GM23338 (cell line): ENCODE data around the gene NCOA1.

Source experiments
- CREB1 ChIP-seq: fragments of 250-450 bp; sonication (Bioruptor Pico); IDR thresholded peaks from 2 replicates; pipeline ENCODE4 v1.5.0; 2020; ENCODE audit warnings: low read depth, mild to moderate bottlenecking, moderate library complexity
- EZH2 ChIP-seq: fragments of 200-600 bp; sonication (generic); IDR thresholded peaks from one replicate; pipeline ENCODE4 v1.8.0; 2017; ENCODE audit warnings: antibody characterized with exemption, mild to moderate bottlenecking, low read depth; ENCODE audit not compliant: unreplicated experiment
- EZH2phosphoT487 ChIP-seq: fragments of 200-600 bp; sonication (generic); IDR thresholded peaks from one replicate; pipeline ENCODE4 v1.8.1; 2018; ENCODE audit warnings: antibody characterized with exemption; ENCODE audit not compliant: unreplicated experiment
- JUNB ChIP-seq: IDR thresholded peaks from one replicate; pipeline ENCODE4 v1.6.1; 2016; ENCODE audit warnings: antibody characterized with exemption; ENCODE audit not compliant: unreplicated experiment
- NANOG ChIP-seq: IDR thresholded peaks from 2 replicates; pipeline ENCODE4 v1.6.1; 2016; ENCODE audit warnings: antibody characterized with exemption, borderline replicate concordance
- POLR2AphosphoS5 ChIP-seq: IDR thresholded peaks from 2 replicates; pipeline ENCODE4 v1.6.1; 2016; ENCODE audit warnings: antibody characterized with exemption, low read depth
- ZNF114 ChIP-seq: fragments of 250-450 bp; sonication (Bioruptor Pico); IDR thresholded peaks from 2 replicates; pipeline ENCODE4 v1.5.0; 2020; ENCODE audit warnings: mild to moderate bottlenecking, moderate library complexity
- ZNF331 ChIP-seq: fragments of 250-450 bp; sonication (Bioruptor Pico); IDR thresholded peaks from 2 replicates; pipeline ENCODE4 v1.5.0; 2020; ENCODE audit warnings: low read depth, mild to moderate bottlenecking, moderate library complexity
- TF ChIP-seq, protein P1 (sequence below), 2 experiments: fragments of 200-600 bp in 1 of 2; sonication (generic) in 1 of 2; conservative IDR thresholded peaks; 2 replicates each; pipeline versions ENCODE4 v1.5.1 to v1.6.1; 2016 to 2017; ENCODE audit warnings: antibody characterized with exemption in 2 of 2, low read depth in 2 of 2, mild to moderate bottlenecking in 2 of 2, moderate library complexity in 1 of 2
- TF ChIP-seq, protein P2 (sequence below): IDR thresholded peaks from one replicate; pipeline ENCODE4 v1.6.1; 2018; ENCODE audit warnings: antibody characterized with exemption; ENCODE audit not compliant: unreplicated experiment
- TF ChIP-seq, protein P3 (sequence below): IDR thresholded peaks from 2 replicates; pipeline ENCODE4 v1.6.1; 2016; ENCODE audit warnings: antibody characterized with exemption
- TF ChIP-seq, protein P4 (sequence below): fragments of 250-450 bp; sonication (Bioruptor Pico); IDR thresholded peaks from 2 replicates; pipeline ENCODE4 v1.5.0; 2020; ENCODE audit warnings: mild to moderate bottlenecking, moderate library complexity

DNA sequence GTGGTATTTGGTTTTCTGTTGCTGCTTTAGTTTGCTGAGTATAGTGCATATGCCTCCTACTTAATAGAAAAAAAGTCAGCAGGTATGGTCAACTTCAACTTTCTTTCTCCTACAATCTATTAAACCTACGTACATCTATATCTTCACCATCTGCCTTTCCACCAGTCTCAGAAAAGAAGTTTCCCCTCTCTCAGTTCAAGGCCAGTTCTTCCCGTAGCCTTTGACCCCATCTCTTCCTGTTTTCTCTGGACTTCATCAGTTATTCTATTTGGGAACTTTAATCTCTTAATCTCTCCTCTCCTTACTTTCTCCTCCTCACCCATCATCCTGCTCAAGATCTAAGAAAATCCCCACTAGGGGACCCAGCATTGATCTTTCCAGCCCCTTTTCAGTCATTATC is 296.5 kb downstream of the NCOA1 start:
- TF ChIP-seq POLR2AphosphoS5 (no peak), ZNF331 (CRISPR knock-in tag) (no peak), EZH2 (no peak), EZH2phosphoT487 (no peak), JUNB (no peak), NANOG (no peak), CREB1 (CRISPR knock-in tag) (no peak), ZNF114 (no peak)
- TF ChIP-seq, protein P1, sequence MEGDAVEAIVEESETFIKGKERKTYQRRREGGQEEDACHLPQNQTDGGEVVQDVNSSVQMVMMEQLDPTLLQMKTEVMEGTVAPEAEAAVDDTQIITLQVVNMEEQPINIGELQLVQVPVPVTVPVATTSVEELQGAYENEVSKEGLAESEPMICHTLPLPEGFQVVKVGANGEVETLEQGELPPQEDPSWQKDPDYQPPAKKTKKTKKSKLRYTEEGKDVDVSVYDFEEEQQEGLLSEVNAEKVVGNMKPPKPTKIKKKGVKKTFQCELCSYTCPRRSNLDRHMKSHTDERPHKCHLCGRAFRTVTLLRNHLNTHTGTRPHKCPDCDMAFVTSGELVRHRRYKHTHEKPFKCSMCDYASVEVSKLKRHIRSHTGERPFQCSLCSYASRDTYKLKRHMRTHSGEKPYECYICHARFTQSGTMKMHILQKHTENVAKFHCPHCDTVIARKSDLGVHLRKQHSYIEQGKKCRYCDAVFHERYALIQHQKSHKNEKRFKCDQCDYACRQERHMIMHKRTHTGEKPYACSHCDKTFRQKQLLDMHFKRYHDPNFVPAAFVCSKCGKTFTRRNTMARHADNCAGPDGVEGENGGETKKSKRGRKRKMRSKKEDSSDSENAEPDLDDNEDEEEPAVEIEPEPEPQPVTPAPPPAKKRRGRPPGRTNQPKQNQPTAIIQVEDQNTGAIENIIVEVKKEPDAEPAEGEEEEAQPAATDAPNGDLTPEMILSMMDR (conservative IDR thresholded peaks at IDR 0.05; ENCODE audit: low read depth in 2 of 2): no peak
- TF ChIP-seq, protein P2, sequence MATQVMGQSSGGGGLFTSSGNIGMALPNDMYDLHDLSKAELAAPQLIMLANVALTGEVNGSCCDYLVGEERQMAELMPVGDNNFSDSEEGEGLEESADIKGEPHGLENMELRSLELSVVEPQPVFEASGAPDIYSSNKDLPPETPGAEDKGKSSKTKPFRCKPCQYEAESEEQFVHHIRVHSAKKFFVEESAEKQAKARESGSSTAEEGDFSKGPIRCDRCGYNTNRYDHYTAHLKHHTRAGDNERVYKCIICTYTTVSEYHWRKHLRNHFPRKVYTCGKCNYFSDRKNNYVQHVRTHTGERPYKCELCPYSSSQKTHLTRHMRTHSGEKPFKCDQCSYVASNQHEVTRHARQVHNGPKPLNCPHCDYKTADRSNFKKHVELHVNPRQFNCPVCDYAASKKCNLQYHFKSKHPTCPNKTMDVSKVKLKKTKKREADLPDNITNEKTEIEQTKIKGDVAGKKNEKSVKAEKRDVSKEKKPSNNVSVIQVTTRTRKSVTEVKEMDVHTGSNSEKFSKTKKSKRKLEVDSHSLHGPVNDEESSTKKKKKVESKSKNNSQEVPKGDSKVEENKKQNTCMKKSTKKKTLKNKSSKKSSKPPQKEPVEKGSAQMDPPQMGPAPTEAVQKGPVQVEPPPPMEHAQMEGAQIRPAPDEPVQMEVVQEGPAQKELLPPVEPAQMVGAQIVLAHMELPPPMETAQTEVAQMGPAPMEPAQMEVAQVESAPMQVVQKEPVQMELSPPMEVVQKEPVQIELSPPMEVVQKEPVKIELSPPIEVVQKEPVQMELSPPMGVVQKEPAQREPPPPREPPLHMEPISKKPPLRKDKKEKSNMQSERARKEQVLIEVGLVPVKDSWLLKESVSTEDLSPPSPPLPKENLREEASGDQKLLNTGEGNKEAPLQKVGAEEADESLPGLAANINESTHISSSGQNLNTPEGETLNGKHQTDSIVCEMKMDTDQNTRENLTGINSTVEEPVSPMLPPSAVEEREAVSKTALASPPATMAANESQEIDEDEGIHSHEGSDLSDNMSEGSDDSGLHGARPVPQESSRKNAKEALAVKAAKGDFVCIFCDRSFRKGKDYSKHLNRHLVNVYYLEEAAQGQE: no peak
- TF ChIP-seq, protein P3, sequence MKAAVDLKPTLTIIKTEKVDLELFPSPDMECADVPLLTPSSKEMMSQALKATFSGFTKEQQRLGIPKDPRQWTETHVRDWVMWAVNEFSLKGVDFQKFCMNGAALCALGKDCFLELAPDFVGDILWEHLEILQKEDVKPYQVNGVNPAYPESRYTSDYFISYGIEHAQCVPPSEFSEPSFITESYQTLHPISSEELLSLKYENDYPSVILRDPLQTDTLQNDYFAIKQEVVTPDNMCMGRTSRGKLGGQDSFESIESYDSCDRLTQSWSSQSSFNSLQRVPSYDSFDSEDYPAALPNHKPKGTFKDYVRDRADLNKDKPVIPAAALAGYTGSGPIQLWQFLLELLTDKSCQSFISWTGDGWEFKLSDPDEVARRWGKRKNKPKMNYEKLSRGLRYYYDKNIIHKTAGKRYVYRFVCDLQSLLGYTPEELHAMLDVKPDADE: no peak
- TF ChIP-seq, protein P4, sequence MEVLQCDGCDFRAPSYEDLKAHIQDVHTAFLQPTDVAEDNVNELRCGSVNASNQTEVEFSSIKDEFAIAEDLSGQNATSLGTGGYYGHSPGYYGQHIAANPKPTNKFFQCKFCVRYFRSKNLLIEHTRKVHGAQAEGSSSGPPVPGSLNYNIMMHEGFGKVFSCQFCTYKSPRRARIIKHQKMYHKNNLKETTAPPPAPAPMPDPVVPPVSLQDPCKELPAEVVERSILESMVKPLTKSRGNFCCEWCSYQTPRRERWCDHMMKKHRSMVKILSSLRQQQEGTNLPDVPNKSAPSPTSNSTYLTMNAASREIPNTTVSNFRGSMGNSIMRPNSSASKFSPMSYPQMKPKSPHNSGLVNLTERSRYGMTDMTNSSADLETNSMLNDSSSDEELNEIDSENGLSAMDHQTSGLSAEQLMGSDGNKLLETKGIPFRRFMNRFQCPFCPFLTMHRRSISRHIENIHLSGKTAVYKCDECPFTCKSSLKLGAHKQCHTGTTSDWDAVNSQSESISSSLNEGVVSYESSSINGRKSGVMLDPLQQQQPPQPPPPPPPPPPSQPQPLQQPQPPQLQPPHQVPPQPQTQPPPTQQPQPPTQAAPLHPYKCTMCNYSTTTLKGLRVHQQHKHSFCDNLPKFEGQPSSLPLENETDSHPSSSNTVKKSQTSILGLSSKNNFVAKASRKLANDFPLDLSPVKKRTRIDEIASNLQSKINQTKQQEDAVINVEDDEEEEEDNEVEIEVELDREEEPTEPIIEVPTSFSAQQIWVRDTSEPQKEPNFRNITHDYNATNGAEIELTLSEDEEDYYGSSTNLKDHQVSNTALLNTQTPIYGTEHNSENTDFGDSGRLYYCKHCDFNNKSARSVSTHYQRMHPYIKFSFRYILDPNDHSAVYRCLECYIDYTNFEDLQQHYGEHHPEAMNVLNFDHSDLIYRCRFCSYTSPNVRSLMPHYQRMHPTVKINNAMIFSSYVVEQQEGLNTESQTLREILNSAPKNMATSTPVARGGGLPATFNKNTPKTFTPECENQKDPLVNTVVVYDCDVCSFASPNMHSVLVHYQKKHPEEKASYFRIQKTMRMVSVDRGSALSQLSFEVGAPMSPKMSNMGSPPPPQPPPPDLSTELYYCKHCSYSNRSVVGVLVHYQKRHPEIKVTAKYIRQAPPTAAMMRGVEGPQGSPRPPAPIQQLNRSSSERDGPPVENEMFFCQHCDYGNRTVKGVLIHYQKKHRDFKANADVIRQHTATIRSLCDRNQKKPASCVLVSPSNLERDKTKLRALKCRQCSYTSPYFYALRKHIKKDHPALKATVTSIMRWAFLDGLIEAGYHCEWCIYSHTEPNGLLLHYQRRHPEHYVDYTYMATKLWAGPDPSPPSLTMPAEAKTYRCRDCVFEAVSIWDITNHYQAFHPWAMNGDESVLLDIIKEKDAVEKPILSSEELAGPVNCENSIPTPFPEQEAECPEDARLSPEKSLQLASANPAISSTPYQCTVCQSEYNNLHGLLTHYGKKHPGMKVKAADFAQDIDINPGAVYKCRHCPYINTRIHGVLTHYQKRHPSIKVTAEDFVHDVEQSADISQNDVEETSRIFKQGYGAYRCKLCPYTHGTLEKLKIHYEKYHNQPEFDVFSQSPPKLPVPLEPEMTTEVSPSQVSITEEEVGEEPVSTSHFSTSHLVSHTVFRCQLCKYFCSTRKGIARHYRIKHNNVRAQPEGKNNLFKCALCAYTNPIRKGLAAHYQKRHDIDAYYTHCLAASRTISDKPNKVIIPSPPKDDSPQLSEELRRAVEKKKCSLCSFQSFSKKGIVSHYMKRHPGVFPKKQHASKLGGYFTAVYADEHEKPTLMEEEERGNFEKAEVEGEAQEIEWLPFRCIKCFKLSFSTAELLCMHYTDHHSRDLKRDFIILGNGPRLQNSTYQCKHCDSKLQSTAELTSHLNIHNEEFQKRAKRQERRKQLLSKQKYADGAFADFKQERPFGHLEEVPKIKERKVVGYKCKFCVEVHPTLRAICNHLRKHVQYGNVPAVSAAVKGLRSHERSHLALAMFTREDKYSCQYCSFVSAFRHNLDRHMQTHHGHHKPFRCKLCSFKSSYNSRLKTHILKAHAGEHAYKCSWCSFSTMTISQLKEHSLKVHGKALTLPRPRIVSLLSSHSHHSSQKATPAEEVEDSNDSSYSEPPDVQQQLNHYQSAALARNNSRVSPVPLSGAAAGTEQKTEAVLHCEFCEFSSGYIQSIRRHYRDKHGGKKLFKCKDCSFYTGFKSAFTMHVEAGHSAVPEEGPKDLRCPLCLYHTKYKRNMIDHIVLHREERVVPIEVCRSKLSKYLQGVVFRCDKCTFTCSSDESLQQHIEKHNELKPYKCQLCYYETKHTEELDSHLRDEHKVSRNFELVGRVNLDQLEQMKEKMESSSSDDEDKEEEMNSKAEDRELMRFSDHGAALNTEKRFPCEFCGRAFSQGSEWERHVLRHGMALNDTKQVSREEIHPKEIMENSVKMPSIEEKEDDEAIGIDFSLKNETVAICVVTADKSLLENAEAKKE: no peak
